ENCODE measurements around the gene PGAM2.
"Not testable (repeated sequence)": the region's sequence is repeated elsewhere in the genome, so short reads cannot be mapped to it uniquely, and the experiment has no call there.

Gene PGAM2

GRCh38 chr7:44048031-44048795 lies 17.2 kb downstream of the PGAM2 start:
- no peak for DNase-seq

- peak in 2 of 5 donors; percentile 20 to 74 for DNase-seq
Observed at GRCh38 chr7:44046321-44047061, 18.9 kb downstream of the PGAM2 start.

- DNase-seq = no peak
Observed at GRCh38 chr7:44045226-44046014, 19.9 kb downstream of the PGAM2 start.

GRCh38 chr7:44044315-44045225 lies 20.8 kb downstream of the PGAM2 start, which contains the start of gene DBNL:
Gene DBNL (plus strand): TSS chr7:44044702. CDS start chr7:44044738, 36 bp downstream.
- DNase-seq = peak; percentile 74 to 89 (median 84)

GRCh38 chr7:44043902-44044301 lies 21.5 kb downstream of the PGAM2 start:
- DNase-seq = no peak

GRCh38 chr7:44042221-44042620 lies 23.1 kb downstream of the PGAM2 start:
- DNase-seq = no peak

- peak; percentile 41 to 75 (median 52) for DNase-seq
Observed at GRCh38 chr7:44040493-44040891, 24.9 kb downstream of the PGAM2 start.

GRCh38 chr7:44039800-44040492 lies 25.4 kb downstream of the PGAM2 start:
- DNase-seq = not testable (repeated sequence)

GRCh38 chr7:44038961-44039558 lies 26.3 kb downstream of the PGAM2 start:
- peak; percentile 74 to 84 (median 76) for DNase-seq

GRCh38 chr7:44038553-44038952 lies 26.8 kb downstream of the PGAM2 start:
- DNase-seq = not testable (repeated sequence)

- not testable (repeated sequence) for DNase-seq
Observed at GRCh38 chr7:44037951-44038350, 27.4 kb downstream of the PGAM2 start.

- DNase-seq = peak in 1 of 5 donors; percentile 19
Observed at GRCh38 chr7:44036364-44036763, 29.0 kb downstream of the PGAM2 start.

GRCh38 chr7:44033971-44034844 lies 31.2 kb downstream of the PGAM2 start:
- not testable (repeated sequence) for DNase-seq

GRCh38 chr7:44032031-44032430 lies 33.3 kb downstream of the PGAM2 start:
- not testable (repeated sequence) for DNase-seq

GRCh38 chr7:44031319-44031718 lies 34.0 kb downstream of the PGAM2 start:
- not testable (repeated sequence) for DNase-seq

- not testable (repeated sequence) for DNase-seq
Observed at GRCh38 chr7:44030029-44030428, 35.3 kb downstream of the PGAM2 start.

- DNase-seq = not testable (repeated sequence)
Observed at GRCh38 chr7:44029433-44029832, 35.9 kb downstream of the PGAM2 start.

- DNase-seq = not testable (repeated sequence)
Observed at GRCh38 chr7:44022796-44023467, 42.4 kb downstream of the PGAM2 start.

- DNase-seq = not testable (repeated sequence)
Observed at GRCh38 chr7:44022069-44022468, 43.3 kb downstream of the PGAM2 start.

Measured in T-helper 1 cell (primary cell).